Endothelial cell of umbilical vein (primary cell): ENCODE data around the gene POLN.

Experiments
- CTCF ChIP-seq, 2 donors: IDR thresholded peaks; 1 replicate in 1 of 2; 2 replicates in 1 of 2; pipeline ENCODE4 v1.5.1; 2011; ENCODE audit warnings: low read length in 2 of 2, mild to moderate bottlenecking in 2 of 2, moderate library complexity in 2 of 2, control low read depth in 1 of 2, inconsistent platforms in 1 of 2, low read depth in 1 of 2; ENCODE audit not compliant: insufficient read depth in 1 of 2; ENCODE audit errors: extremely low read depth in 1 of 2
- EZH2 ChIP-seq: IDR thresholded peaks from 2 replicates; pipeline ENCODE4 v1.6.1; 2012; ENCODE audit warnings: borderline replicate concordance, low read depth, mild to moderate bottlenecking, moderate library complexity, low read length, inconsistent platforms; ENCODE audit not compliant: severe bottlenecking
- FOS ChIP-seq: IDR thresholded peaks from 2 replicates; pipeline ENCODE4 v1.6.1; 2011; ENCODE audit warnings: mild to moderate bottlenecking, low read length, moderate library complexity, borderline replicate concordance; ENCODE audit not compliant: insufficient read depth
- JUN ChIP-seq: IDR thresholded peaks from 2 replicates; pipeline ENCODE4 v1.6.1; 2011; ENCODE audit warnings: borderline replicate concordance, low read depth; ENCODE audit not compliant: insufficient read length, insufficient read depth
- MAX ChIP-seq: IDR thresholded peaks from 2 replicates; pipeline ENCODE4 v1.6.1; 2011; ENCODE audit not compliant: insufficient read depth, insufficient read length
- MYC ChIP-seq: IDR thresholded peaks from one replicate; pipeline ENCODE4 v1.6.1; 2011; ENCODE audit warnings: mild to moderate bottlenecking, low read depth, low read length
- POLR2A ChIP-seq: IDR thresholded peaks from 2 replicates; pipeline ENCODE4 v1.6.1; 2012; ENCODE audit warnings: low read depth, mild to moderate bottlenecking, control low read depth, low read length
- POLR2AphosphoS5 ChIP-seq: IDR thresholded peaks from 2 replicates; pipeline ENCODE4 v1.6.1; 2012; ENCODE audit warnings: low read depth, mild to moderate bottlenecking, control low read depth, low read length, moderate library complexity; ENCODE audit not compliant: insufficient read depth

DNA sequence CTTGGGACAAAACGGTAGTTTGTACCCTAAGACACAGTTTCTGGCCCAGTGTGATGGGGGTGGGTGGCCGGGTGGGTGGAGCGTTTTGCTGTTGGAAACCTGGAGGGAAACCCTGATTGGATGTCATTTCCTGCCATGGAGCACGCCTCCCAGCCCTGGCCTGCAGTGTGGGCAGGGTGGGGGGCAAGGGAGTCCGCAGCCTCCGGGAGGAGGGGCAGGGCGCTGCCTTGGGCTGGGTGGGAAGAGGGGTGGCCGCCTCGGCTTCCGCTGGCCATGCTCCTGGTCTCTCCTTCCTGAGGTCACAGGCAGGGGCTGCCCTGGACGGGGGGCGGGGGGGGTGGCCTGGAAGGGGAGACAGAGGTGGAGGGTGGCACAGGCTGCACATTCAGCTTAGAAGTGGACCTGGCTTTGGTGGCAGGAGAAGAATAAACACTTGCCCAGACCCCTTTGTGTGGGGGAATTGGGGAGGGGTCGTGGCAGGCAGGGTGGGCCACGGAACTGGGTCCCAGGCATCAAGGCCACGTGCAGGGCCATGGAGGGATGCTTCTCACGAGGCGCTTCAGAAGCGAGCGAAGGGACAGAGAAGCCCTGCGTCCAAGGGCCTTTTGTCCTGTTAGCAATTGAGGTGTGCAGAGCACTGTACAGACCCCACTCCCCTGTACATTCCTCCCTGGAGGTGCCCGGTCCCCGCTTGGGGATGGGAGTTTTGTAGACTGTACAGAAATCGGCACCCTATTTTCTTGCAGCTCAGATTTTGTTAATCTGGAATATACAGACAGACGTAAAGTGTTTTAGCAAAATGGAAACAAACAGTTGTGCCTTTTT lies 176.6 kb downstream of the POLN start:
- no peak for TF ChIP-seq FOS
- TF ChIP-seq EZH2 = no peak
- TF ChIP-seq CTCF (IDR thresholded peaks at IDR 0.05; ENCODE audit: extremely low read depth in 1 of 2, insufficient read depth in 1 of 2, low read depth in 1 of 2, low read length in 2 of 2) = no peak
- no peak for TF ChIP-seq POLR2A
- TF ChIP-seq POLR2AphosphoS5 = no peak
- TF ChIP-seq MAX = no peak
- no peak for TF ChIP-seq MYC
- TF ChIP-seq JUN = no peak
